ENCODE data around the gene FOXP1. TPM values are rescaled to one million over a fixed set of nuclear protein-coding genes. Genes with fewer than 3 reads are reported as not detected.

Gene FOXP1
- total and polyA plus RNA-seq, 2 of the 8 experiments (the other 6 are each of a cell fraction or from before 2014, with no cell fraction given) = 13.9 to 25.4 TPM

GRCh38 chr3:71370467-71370866 is 213.1 kb downstream of the FOXP1 start:
- Histone ChIP-seq H3K4me1 (replicated peaks in 1 of 4; ENCODE audit: control insufficient read depth in 3 of 4, insufficient read depth in 4 of 4, low read length in 3 of 4) (peaks cover 2 to 6% (median 3%) of the 10 kb centered on the region in 4 experiments; a peak in 5 of 7 replicates), H4K5ac (ENCODE audit: insufficient read length, low read depth, low read length) (no peak overlapping the region), H3K23me2 (ENCODE audit: low read depth, low read length) (no peaks in the 10 kb centered on the region), H3K9ac (replicated peaks in 1 of 4; ENCODE audit: extremely low read depth in 1 of 4, low read depth in 3 of 4, low read length in 3 of 4) (no peak overlapping the region), H3K14ac (ENCODE audit: insufficient read length) (no peak overlapping the region), H2BK20ac (ENCODE audit: low read length) (no peak overlapping the region), H3K36me3 (ENCODE audit: control insufficient read depth in 2 of 4, insufficient read depth in 4 of 4, low read length in 3 of 4) (no peaks in the 10 kb centered on the region), H3K18ac (ENCODE audit: extremely low read depth, low read length) (no peak overlapping the region), H2BK12ac (ENCODE audit: low read depth, low read length) (no peak overlapping the region), H3K56ac (replicated peaks; ENCODE audit: insufficient read length, low read depth, low read length) (no peak overlapping the region), H3K79me1 (ENCODE audit: low read depth, low read length) (no peaks in the 10 kb centered on the region), H3K23ac (ENCODE audit: insufficient read length) (no peak overlapping the region), H2BK15ac (ENCODE audit: low read length) (no peak overlapping the region), H2BK120ac (replicated peaks; ENCODE audit: low read depth, low read length) (no peak overlapping the region), H3K79me2 (ENCODE audit: control insufficient read depth in 1 of 2, insufficient read depth in 2 of 2, low read length in 2 of 2) (no peaks in the 10 kb centered on the region), H2AFZ (ENCODE audit: low read length) (no peak overlapping the region), H3K27ac (ENCODE audit: low read depth, low read length) (no peak overlapping the region), H2AK5ac (ENCODE audit: low read depth, low read length) (no peak overlapping the region), H4K91ac (replicated peaks; ENCODE audit: insufficient read length, low read length) (no peak overlapping the region), H3K9me3 (ENCODE audit: insufficient read depth in 2 of 2, low read depth in 1 of 2, low read length in 1 of 2) (no peaks in the 10 kb centered on the region), H3K4me3 (ENCODE audit: extremely low read depth in 1 of 4, insufficient read depth in 2 of 4, low read depth in 3 of 4, low read length in 4 of 4) (no peak overlapping the region), H4K20me1 (replicated peaks in 1 of 2; ENCODE audit: control insufficient read depth in 1 of 2, insufficient read depth in 2 of 2, low read length in 2 of 2) (no peaks in the 10 kb centered on the region), H3K4ac (replicated peaks; ENCODE audit: insufficient read length, low read depth, low read length) (no peak overlapping the region), H3K27me3 (replicated peaks in 1 of 4; ENCODE audit: control insufficient read depth in 3 of 4, extremely low read depth in 1 of 4, insufficient read depth in 3 of 4, low read length in 3 of 4) (no peaks in the 10 kb centered on the region), H3K4me2 (ENCODE audit: insufficient read depth in 1 of 2, low read depth in 2 of 2, low read length in 2 of 2) (no peak overlapping the region), H4K8ac (ENCODE audit: extremely low read depth, insufficient read depth, low read length) (no peak overlapping the region), H2BK5ac (ENCODE audit: low read depth, low read length) (no peak overlapping the region)
- whole genome bisulfite sequencing, 2 experiments (ENCODE audit: extremely low coverage in 1 of 2, insufficient coverage in 1 of 2, insufficient read length in 1 of 2, insufficient replicate concordance in 2 of 2, low coverage in 1 of 2, low lambda C conversion rate in 2 of 2, missing lambda C conversion rate in 1 of 2) = 86% methylated on average over 5 of the region's 5 CpGs; no CpG with 5 or more reads in 1 of the 2 experiments
- no peak for FAIRE-seq
- no peak for DNase-seq (ENCODE audit: low read depth in 1 of 2, low spot score in 2 of 2)
- CTCF ChIA-PET (ENCODE audit: partially characterized antibody) = interaction anchor here (1.0 kb wide), 1 partner anchor 11 kb away, joined by 4 read pairs; no protein-coding TSS in a partner anchor
- POLR2A ChIA-PET (ENCODE audit: partially characterized antibody) = no interaction called here
- TF ChIP-seq CBX8 (IDR thresholded peaks at IDR 0.05; ENCODE audit: borderline replicate concordance, low read depth, low read length) = no peak
- no peak for TF ChIP-seq SIX5 (IDR thresholded peaks at IDR 0.05; ENCODE audit: low read depth, low read length)
- no peak for TF ChIP-seq KDM4A (IDR thresholded peaks at IDR 0.05; ENCODE audit: low read depth, low read length, severe bottlenecking)
- TF ChIP-seq HDAC2 (IDR thresholded peaks at IDR 0.05; ENCODE audit: borderline replicate concordance in 1 of 2, low read depth in 2 of 2, low read length in 2 of 2) = no peak
- no peak for TF ChIP-seq RXRA (IDR thresholded peaks at IDR 0.05; ENCODE audit: insufficient read depth, low read depth, low read length)
- TF ChIP-seq RFX5 (IDR thresholded peaks at IDR 0.05; ENCODE audit: borderline replicate concordance, low read depth, low read length) = no peak
- TF ChIP-seq BCL11A (IDR thresholded peaks at IDR 0.05; ENCODE audit: low read depth in 2 of 2, low read length in 2 of 2) = no peak
- TF ChIP-seq POLR2A (IDR thresholded peaks at IDR 0.05; ENCODE audit: control extremely low read depth in 1 of 2, low read depth in 2 of 2, low read length in 2 of 2) = no peak
- no peak for TF ChIP-seq ATF2 (IDR thresholded peaks at IDR 0.05; ENCODE audit: low read length)

Data from H1 (cell line).